Mesendoderm (in vitro differentiated cells): ENCODE measurements around the gene PLEKHB1.
A peak's percentile ranks its signal among the peaks of the same experiment; 100 is the strongest.

Experiments used
- DNase-seq: peaks from one replicate; pipeline ENCODE4 v3.0.0; 2013
- H2AK5ac ChIP-seq: 2 replicates; pipeline ENCODE4 v1.6.1; 2013; ENCODE audit warnings: low read length, inconsistent platforms
- H2BK120ac ChIP-seq: 2 replicates; pipeline ENCODE4 v1.6.1; 2013; ENCODE audit warnings: low read depth, mild to moderate bottlenecking, low read length, moderate library complexity, mixed read lengths
- H2BK15ac ChIP-seq: replicated peaks from 2 replicates; pipeline ENCODE4 v1.6.1; 2013; ENCODE audit warnings: low read depth, mild to moderate bottlenecking, moderate library complexity
- H2BK5ac ChIP-seq: 2 replicates; pipeline ENCODE4 v1.6.1; 2013; ENCODE audit warnings: low read length, inconsistent platforms
- H3K18ac ChIP-seq: 2 replicates; pipeline ENCODE4 v1.6.1; 2013; ENCODE audit warnings: mild to moderate bottlenecking, low read length, mixed read lengths
- H3K23ac ChIP-seq: one replicate; pipeline ENCODE4 v1.6.1; 2013; ENCODE audit warnings: low read length
- H3K27ac ChIP-seq: 2 replicates; pipeline ENCODE4 v1.5.1; 2013; ENCODE audit warnings: low read depth, mild to moderate bottlenecking, inconsistent platforms, low read length, moderate library complexity
- H3K27me3 ChIP-seq: 2 replicates; pipeline ENCODE4 v1.6.1; 2013; ENCODE audit warnings: low read length, control low read depth, mild to moderate bottlenecking, inconsistent platforms; ENCODE audit not compliant: insufficient read depth, poor library complexity
- H3K36me3 ChIP-seq: 2 replicates; pipeline ENCODE4 v1.6.1; 2013; ENCODE audit warnings: low read length, inconsistent platforms; ENCODE audit not compliant: control insufficient read depth, insufficient read depth
- H3K4ac ChIP-seq: one replicate; pipeline ENCODE4 v1.6.1; 2013; ENCODE audit warnings: low read depth, mild to moderate bottlenecking, low read length, moderate library complexity
- H3K4me1 ChIP-seq: 2 replicates; pipeline ENCODE4 v1.6.1; 2013; ENCODE audit warnings: low read depth, low read length, inconsistent platforms; ENCODE audit not compliant: control insufficient read depth
- H3K4me2 ChIP-seq: 2 replicates; pipeline ENCODE4 v1.6.1; 2013; ENCODE audit warnings: low read length
- H3K4me3 ChIP-seq: 2 replicates; pipeline ENCODE4 v1.5.1; 2013; ENCODE audit warnings: mild to moderate bottlenecking, low read length
- H3K56ac ChIP-seq: one replicate; pipeline ENCODE4 v1.6.1; 2013; ENCODE audit warnings: low read length
- H3K79me1 ChIP-seq: 2 replicates; pipeline ENCODE4 v1.6.1; 2013; ENCODE audit warnings: low read length, inconsistent platforms
- H3K79me2 ChIP-seq: 2 replicates; pipeline ENCODE4 v1.6.1; 2013; ENCODE audit warnings: mild to moderate bottlenecking, low read length; ENCODE audit not compliant: control insufficient read depth, insufficient read depth
- H3K9ac ChIP-seq: 2 replicates; pipeline ENCODE4 v1.6.1; 2013; ENCODE audit warnings: low read length, inconsistent platforms
- H4K5ac ChIP-seq: one replicate; pipeline ENCODE4 v1.6.1; 2013; ENCODE audit warnings: low read length
- H4K8ac ChIP-seq: one replicate; pipeline ENCODE4 v1.6.1; 2013; ENCODE audit warnings: low read depth, mild to moderate bottlenecking, control low read depth, low read length, moderate library complexity
- WGBS: extraction: QIAGEN DNeasy Blood & Tissue Kit; methylation state at CpG from one replicate; pipeline ENCODE4 v1.1.7; 2013; ENCODE audit warnings: low lambda C conversion rate, missing lambda C conversion rate; ENCODE audit not compliant: insufficient coverage; ENCODE audit errors: extremely low coverage; 5-methylcytosine and 5-hydroxymethylcytosine counted together

The PLEKHB1 gene

GRCh38 chr11:73661035-73661628, 14.8 kb downstream of the PLEKHB1 start:
- H2BK5ac ChIP-seq = no peak overlapping the region
- peaks cover 9% of the 10 kb centered on the region for H3K4me1 ChIP-seq
- peak overlapping the region; percentile 7 for H3K4me3 ChIP-seq
- no peak overlapping the region for H3K4ac ChIP-seq
- no peak overlapping the region for H4K8ac ChIP-seq
- DNase-seq = peak; percentile 93
- H3K23ac ChIP-seq = no peak overlapping the region
- H3K79me2 ChIP-seq = no peaks in the 10 kb centered on the region
- H3K56ac ChIP-seq = peak overlapping the region; percentile 79
- H2BK15ac ChIP-seq = no peak overlapping the region
- H2BK120ac ChIP-seq = no peak overlapping the region
- no peak overlapping the region for H3K18ac ChIP-seq
- no CpG with 5 or more reads among the region's 40 CpGs for WGBS
- no peak overlapping the region for H3K27ac ChIP-seq
- H3K36me3 ChIP-seq = no peaks in the 10 kb centered on the region
- peak overlapping the region; percentile 52 for H3K4me2 ChIP-seq
- H3K79me1 ChIP-seq = no peaks in the 10 kb centered on the region
- no peak overlapping the region for H4K5ac ChIP-seq
- H2AK5ac ChIP-seq = no peak overlapping the region
- no peaks in the 10 kb centered on the region for H3K27me3 ChIP-seq
- H3K9ac ChIP-seq = peak overlapping the region; percentile 68

- no peaks in the 10 kb centered on the region for H3K27me3 ChIP-seq
- H3K4me2 ChIP-seq = no peak overlapping the region
- no peak overlapping the region for H3K56ac ChIP-seq
- H3K4me3 ChIP-seq = no peak overlapping the region
- peaks cover 9% of the 10 kb centered on the region for H3K4me1 ChIP-seq
- no peak overlapping the region for H3K23ac ChIP-seq
- no peak overlapping the region for H2BK5ac ChIP-seq
- H2BK120ac ChIP-seq = no peak overlapping the region
- H3K79me2 ChIP-seq = no peaks in the 10 kb centered on the region
- no peak overlapping the region for H2BK15ac ChIP-seq
- no peak overlapping the region for H3K18ac ChIP-seq
- H3K79me1 ChIP-seq = no peaks in the 10 kb centered on the region
- no peaks in the 10 kb centered on the region for H3K36me3 ChIP-seq
- H2AK5ac ChIP-seq = no peak overlapping the region
- no peak overlapping the region for H4K8ac ChIP-seq
- no peak for DNase-seq
- no peak overlapping the region for H3K27ac ChIP-seq
- no peak overlapping the region for H3K4ac ChIP-seq
- WGBS = no CpG with 5 or more reads among the region's 3 CpGs
- H3K9ac ChIP-seq = no peak overlapping the region
- H4K5ac ChIP-seq = no peak overlapping the region
Observed at GRCh38 chr11:73662445-73663157, 16.2 kb downstream of the PLEKHB1 start.

GRCh38 chr11:73663604-73664495, 17.5 kb downstream of the PLEKHB1 start:
- Histone ChIP-seq H3K9ac (no peak overlapping the region), H2BK120ac (no peak overlapping the region), H4K8ac (no peak overlapping the region), H3K4ac (no peak overlapping the region), H2AK5ac (no peak overlapping the region), H3K27me3 (no peaks in the 10 kb centered on the region), H3K23ac (no peak overlapping the region), H3K4me3 (no peak overlapping the region), H3K56ac (no peak overlapping the region), H2BK5ac (no peak overlapping the region), H3K4me2 (no peak overlapping the region), H3K79me2 (no peaks in the 10 kb centered on the region), H3K27ac (no peak overlapping the region), H2BK15ac (no peak overlapping the region), H3K18ac (no peak overlapping the region), H3K4me1 (peaks cover 9% of the 10 kb centered on the region), H4K5ac (no peak overlapping the region), H3K79me1 (no peaks in the 10 kb centered on the region), H3K36me3 (no peaks in the 10 kb centered on the region)
- WGBS = no CpG with 5 or more reads among the region's 3 CpGs
- no peak for DNase-seq

GRCh38 chr11:73664877-73665276, 18.5 kb downstream of the PLEKHB1 start:
- no peak overlapping the region for H3K27ac ChIP-seq
- no peaks in the 10 kb centered on the region for H3K79me2 ChIP-seq
- no peak overlapping the region for H3K9ac ChIP-seq
- H3K23ac ChIP-seq = no peak overlapping the region
- no peak overlapping the region for H3K4me3 ChIP-seq
- no peak overlapping the region for H2AK5ac ChIP-seq
- no peak overlapping the region for H3K18ac ChIP-seq
- H3K4me1 ChIP-seq = peaks cover 9% of the 10 kb centered on the region
- H3K27me3 ChIP-seq = no peaks in the 10 kb centered on the region
- H2BK120ac ChIP-seq = no peak overlapping the region
- DNase-seq = no peak
- no peaks in the 10 kb centered on the region for H3K36me3 ChIP-seq
- H4K8ac ChIP-seq = no peak overlapping the region
- no peak overlapping the region for H2BK5ac ChIP-seq
- no peak overlapping the region for H3K4me2 ChIP-seq
- no peak overlapping the region for H4K5ac ChIP-seq
- no peak overlapping the region for H3K56ac ChIP-seq
- H3K4ac ChIP-seq = no peak overlapping the region
- no peak overlapping the region for H2BK15ac ChIP-seq
- no peaks in the 10 kb centered on the region for H3K79me1 ChIP-seq

GRCh38 chr11:73667891-73668290, 21.5 kb downstream of the PLEKHB1 start:
- peaks cover 9% of the 10 kb centered on the region for H3K4me1 ChIP-seq
- no peak overlapping the region for H2BK120ac ChIP-seq
- WGBS = no CpG with 5 or more reads among the region's 1 CpG

More at GRCh38 chr11:73667891-73668290, 21.5 kb downstream of the PLEKHB1 start:
- no peak overlapping the region for H3K27ac ChIP-seq
- no peak overlapping the region for H3K4me2 ChIP-seq
- no peaks in the 10 kb centered on the region for H3K27me3 ChIP-seq
- H2AK5ac ChIP-seq = no peak overlapping the region
- H3K9ac ChIP-seq = no peak overlapping the region
- no peak overlapping the region for H3K18ac ChIP-seq
- no peaks in the 10 kb centered on the region for H3K79me2 ChIP-seq
- no peaks in the 10 kb centered on the region for H3K36me3 ChIP-seq
- H3K4me3 ChIP-seq = no peak overlapping the region
- no peak overlapping the region for H3K23ac ChIP-seq
- no peak overlapping the region for H4K5ac ChIP-seq
- H3K79me1 ChIP-seq = no peaks in the 10 kb centered on the region
- H3K4ac ChIP-seq = no peak overlapping the region
- no peak overlapping the region for H3K56ac ChIP-seq
- no peak overlapping the region for H2BK5ac ChIP-seq
- H4K8ac ChIP-seq = no peak overlapping the region
- no peak for DNase-seq
- H2BK15ac ChIP-seq = no peak overlapping the region
